ENCODE results near the gene PPP2R5D.

PPP2R5D gene

GRCh38 chr6:42960243-42961019 lies 23.9 kb upstream of the PPP2R5D start, which contains the start of gene GNMT:
Gene GNMT, plus strand, starts transcription at chr6:42960754. Its CDS starts 14 bp downstream, at chr6:42960768.
- TF ChIP-seq CTCF (conservative IDR thresholded peaks at IDR 0.05), result no peak
- TF ChIP-seq ZFX (IDR thresholded peaks at IDR 0.05), result no peak; the same call in 1 of the 2 replicates
- peak within 1 kb of the TSS; percentile 80 for H3K27ac ChIP-seq

GRCh38 chr6:42961020-42961470 lies 23.3 kb upstream of the PPP2R5D start:
- peak overlapping the region; percentile 80 for H3K27ac ChIP-seq
- no peak for TF ChIP-seq ZFX (IDR thresholded peaks at IDR 0.05)
- no peak for TF ChIP-seq CTCF (conservative IDR thresholded peaks at IDR 0.05)

- H3K27ac ChIP-seq, result no peak overlapping the region
- TF ChIP-seq CTCF (conservative IDR thresholded peaks at IDR 0.05) (no peak), ZFX (IDR thresholded peaks at IDR 0.05) (no peak)
Measured at GRCh38 chr6:42962096-42962495, 22.3 kb upstream of the PPP2R5D start.

GRCh38 chr6:42962502-42963178 lies 21.7 kb upstream of the PPP2R5D start:
- TF ChIP-seq ZFX (IDR thresholded peaks at IDR 0.05), result no peak
- no peak for TF ChIP-seq CTCF (conservative IDR thresholded peaks at IDR 0.05)
- no peak overlapping the region for H3K27ac ChIP-seq

GRCh38 chr6:42963179-42963854 lies 21.1 kb upstream of the PPP2R5D start:
- no peak for TF ChIP-seq CTCF (conservative IDR thresholded peaks at IDR 0.05)
- TF ChIP-seq ZFX (IDR thresholded peaks at IDR 0.05), result no peak
- no peak overlapping the region for H3K27ac ChIP-seq

GRCh38 chr6:42963855-42964605 lies 20.3 kb upstream of the PPP2R5D start:
- no peak overlapping the region for H3K27ac ChIP-seq
- no peak for TF ChIP-seq ZFX (IDR thresholded peaks at IDR 0.05)
- TF ChIP-seq CTCF (conservative IDR thresholded peaks at IDR 0.05), result no peak; the same call in 1 of the 2 replicates
